AG20443 (cell line): ENCODE data around the gene PMIS2.

ENCODE experiments used
- DNase-seq: peaks from one replicate; pipeline ENCODE4 v3.0.0; 2012; ENCODE audit warnings: low spot score, mixed read lengths

PMIS2 gene

GRCh38 chr19:35633727-35634440 lies 47.9 kb downstream of the PMIS2 start:
- no peak for DNase-seq

- no peak for DNase-seq
Observed at GRCh38 chr19:35636651-35637050, 50.7 kb downstream of the PMIS2 start.
